A549 treated with AZD2906 at 1 μM for 4 hours (cell line): ENCODE data around the gene NOB1. TPM values are rescaled to one million over a fixed set of nuclear protein-coding genes. Genes with fewer than 3 reads are reported as not detected.

Experiments
- total RNA-seq: library from RNA; stranded (reverse); fragments of 200-300 nt; extraction: Qiagen RNA extraction; gene quantifications from 5 replicates; pipeline ENCODE4 v1.2.3, GENCODE V29; 2022

NOB1 gene
- total RNA-seq = 107 to 119 TPM (median 109 TPM) in 5 replicates

GRCh38 chr16:69754469-69755310 lies at the start of gene NOB1:
Gene NOB1, minus strand, starts transcription at chr16:69754926. Its CDS starts 16 bp downstream, at chr16:69754910.

GRCh38 chr16:69761983-69762813 lies 7.5 kb upstream of the NOB1 start, which contains the start of gene WWP2:
Gene WWP2, plus strand, starts transcription at chr16:69762332. Its CDS starts 24,679 bp downstream, at chr16:69787011.

DNA sequence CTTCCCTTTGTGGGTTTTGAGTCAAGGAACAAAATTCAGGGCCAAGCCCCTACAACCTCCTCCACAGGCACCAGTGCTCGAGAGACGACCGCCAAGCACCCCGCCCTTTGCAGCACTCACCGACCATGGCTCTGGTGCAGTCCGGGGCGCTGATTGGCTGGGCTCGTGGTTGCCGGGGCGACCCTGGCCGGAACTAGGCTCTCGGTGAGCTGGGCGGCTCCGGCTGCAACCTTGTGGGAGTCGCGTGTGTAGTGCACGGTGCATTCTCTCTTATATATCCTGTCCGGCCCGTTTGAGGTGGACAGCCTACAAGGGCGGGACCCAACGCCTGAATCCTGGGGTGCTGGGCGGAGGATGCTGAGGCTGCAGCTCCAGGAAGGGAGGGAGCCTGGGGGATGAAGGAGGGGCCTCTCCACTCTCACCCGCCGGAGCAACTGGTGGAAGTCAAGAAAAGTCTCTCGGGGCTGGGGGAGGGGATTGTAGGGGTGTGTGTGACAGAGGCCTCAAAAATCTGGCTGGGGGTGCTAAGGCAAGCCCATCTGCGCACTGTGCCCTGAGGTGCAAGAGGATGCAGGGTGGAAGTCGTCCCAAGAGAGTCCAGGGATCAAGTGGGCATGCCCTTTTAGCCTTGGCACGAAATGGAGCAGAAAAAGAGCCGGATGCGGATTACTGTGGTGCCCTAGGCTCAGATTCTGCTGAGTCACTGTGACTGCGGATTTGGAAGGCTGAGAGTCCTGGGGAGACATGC lies 28.2 kb downstream of the NOB1 start, which contains the start of gene NQO1:
Gene NQO1, minus strand, starts transcription at position 248 of the 748 bp plus-strand sequence. Its CDS starts 121 bp downstream, at position 127.

Other genes with a start within 250 kb of the NOB1 start
- gene NFAT5, start 189.0 kb downstream of the NOB1 start, total RNA-seq = 3.1 to 5.7 TPM (median 5.1 TPM) in 5 replicates
- 2,280 to 2,539 TPM (median 2,373 TPM) in 5 replicates for gene NQO1, start 28.4 kb downstream of the NOB1 start, total RNA-seq
- gene WWP2, start 7.4 kb upstream of the NOB1 start, total RNA-seq = 21.7 to 23.1 TPM (median 22.0 TPM) in 5 replicates
- 0.08 to 0.18 TPM (median 0.13 TPM) in 4 of 5 replicates, not detected in the other for gene CLEC18A, start 196.4 kb upstream of the NOB1 start, total RNA-seq